OCI-LY3 (cell line): ENCODE measurements around the gene KRT4.

Source experiments
- H2AFZ ChIP-seq: fragments of 200-600, 300-600 bp; shearing (Covaris generic); 2 replicates; pipeline ENCODE4 v1.6.0; 2014; ENCODE audit warnings: antibody characterized with exemption, low read depth, low read length
- H3K27ac ChIP-seq: fragments of 200-600, 300-600 bp; sonication (generic); 2 replicates; pipeline ENCODE4 v1.5.1; 2014; ENCODE audit warnings: mild to moderate bottlenecking, low read length, moderate library complexity, mixed read lengths
- H3K27me3 ChIP-seq: fragments of 200-600, 300-600 bp; sonication (generic); 2 replicates; pipeline ENCODE4 v1.6.1; 2014; ENCODE audit warnings: low read depth, low read length, mixed read lengths
- H3K36me3 ChIP-seq: fragments of 200-600, 300-600 bp; sonication (generic); replicated peaks from 2 replicates; pipeline ENCODE3; 2014; ENCODE audit warnings: low read depth, low read length, mixed read lengths
- H3K4me1 ChIP-seq: fragments of 300-600, 200-600 bp; sonication (generic); 2 replicates; pipeline ENCODE4 v1.6.1; 2014; ENCODE audit warnings: low read length, mixed read lengths
- H3K4me2 ChIP-seq: fragments of 200-600, 300-600 bp; sonication (generic); 2 replicates; pipeline ENCODE4 v1.6.1; 2014; ENCODE audit warnings: low read length, mixed read lengths
- H3K4me3 ChIP-seq: fragments of 300-600, 200-600 bp; sonication (generic); 2 replicates; pipeline ENCODE4 v1.5.1; 2014; ENCODE audit warnings: antibody characterized with exemption, mild to moderate bottlenecking, low read length, moderate library complexity
- H3K79me2 ChIP-seq: fragments of 300-600, 200-600 bp; shearing (Covaris generic); 2 replicates; pipeline ENCODE4 v1.6.1; 2014; ENCODE audit warnings: mild to moderate bottlenecking, low read length, mixed read lengths
- H3K9ac ChIP-seq: fragments of 300-600, 200-600 bp; shearing (Covaris generic); 2 replicates; pipeline ENCODE4 v1.6.0; 2014; ENCODE audit warnings: mild to moderate bottlenecking, low read length, moderate library complexity
- H3K9me3 ChIP-seq: fragments of 200-600, 300-600 bp; shearing (Covaris generic); 2 replicates; pipeline ENCODE4 v1.6.1; 2014; ENCODE audit warnings: low read length, mixed read lengths; ENCODE audit not compliant: insufficient read depth
- H4K20me1 ChIP-seq: fragments of 200-600, 300-600 bp; sonication (generic); 2 replicates; pipeline ENCODE4 v1.6.1; 2016; ENCODE audit warnings: low read length, mixed read lengths; ENCODE audit not compliant: insufficient read depth
- CTCF ChIP-seq: fragments of 200-600, 300-600 bp; sonication (generic); IDR thresholded peaks from 2 replicates; pipeline ENCODE4 v1.5.1; 2014; ENCODE audit warnings: antibody characterized with exemption, low read length, low read depth
- EZH2phosphoT487 ChIP-seq: fragments of 200-600 bp; shearing (Covaris generic); IDR thresholded peaks from 2 replicates; pipeline ENCODE4 v1.6.1; 2018; ENCODE audit warnings: antibody characterized with exemption, mixed run types, low read depth

The KRT4 gene

GRCh38 chr12:52783563-52784316 is 30.2 kb downstream of the KRT4 start:
- no peak overlapping the region for H3K4me3 ChIP-seq
- no peak overlapping the region for H3K4me2 ChIP-seq
- no peaks in the 10 kb centered on the region for H3K4me1 ChIP-seq
- H3K9me3 ChIP-seq: no peaks in the 10 kb centered on the region
- H3K27ac ChIP-seq: no peak overlapping the region
- no peaks in the 10 kb centered on the region for H3K79me2 ChIP-seq
- H3K36me3 ChIP-seq: no peaks in the 10 kb centered on the region
- no peak overlapping the region for H3K9ac ChIP-seq
- no peaks in the 10 kb centered on the region for H4K20me1 ChIP-seq
- H3K27me3 ChIP-seq: peaks cover 38% of the 10 kb centered on the region
- TF ChIP-seq CTCF (no peak), EZH2phosphoT487 (no peak)
- no peak overlapping the region for H2AFZ ChIP-seq

- Histone ChIP-seq H3K27me3 (peaks cover 43% of the 10 kb centered on the region), H3K36me3 (no peaks in the 10 kb centered on the region), H3K4me1 (no peaks in the 10 kb centered on the region), H3K4me2 (no peak overlapping the region), H3K9ac (no peak overlapping the region), H3K4me3 (no peak overlapping the region), H2AFZ (no peak overlapping the region), H3K27ac (no peak overlapping the region), H4K20me1 (no peaks in the 10 kb centered on the region), H3K79me2 (no peaks in the 10 kb centered on the region), H3K9me3 (no peaks in the 10 kb centered on the region)
- TF ChIP-seq CTCF (no peak), EZH2phosphoT487 (no peak)
Measured at GRCh38 chr12:52782502-52782901, 31.4 kb downstream of the KRT4 start.

- no peak overlapping the region for H3K9ac ChIP-seq
- H3K79me2 ChIP-seq: no peaks in the 10 kb centered on the region
- no peak overlapping the region for H3K27ac ChIP-seq
- H4K20me1 ChIP-seq: no peaks in the 10 kb centered on the region
- no peak for TF ChIP-seq CTCF
- TF ChIP-seq EZH2phosphoT487: no peak
- no peak overlapping the region for H2AFZ ChIP-seq
- H3K4me1 ChIP-seq: no peaks in the 10 kb centered on the region
- H3K4me3 ChIP-seq: no peak overlapping the region
- H3K9me3 ChIP-seq: no peaks in the 10 kb centered on the region
- H3K4me2 ChIP-seq: no peak overlapping the region
- peaks cover 44% of the 10 kb centered on the region for H3K27me3 ChIP-seq
- H3K36me3 ChIP-seq: no peaks in the 10 kb centered on the region
Measured at GRCh38 chr12:52781399-52782082, 32.4 kb downstream of the KRT4 start.

- Histone ChIP-seq H3K9me3 (no peaks in the 10 kb centered on the region), H3K27me3 (peaks cover 43% of the 10 kb centered on the region), H4K20me1 (no peaks in the 10 kb centered on the region), H3K9ac (no peak overlapping the region), H3K79me2 (no peaks in the 10 kb centered on the region), H3K4me3 (no peak overlapping the region), H3K27ac (no peak overlapping the region), H2AFZ (no peak overlapping the region), H3K4me2 (no peak overlapping the region), H3K4me1 (no peaks in the 10 kb centered on the region), H3K36me3 (no peaks in the 10 kb centered on the region)
- TF ChIP-seq EZH2phosphoT487 (no peak), CTCF (no peak)
Measured at GRCh38 chr12:52779914-52780313, 34.0 kb downstream of the KRT4 start.
